Thymus (tissue), 11 donors: ENCODE measurements around the gene ARPP19. TPM values are rescaled to one million over a fixed set of nuclear protein-coding genes. Genes with fewer than 3 reads are reported as not detected.
"Not testable (repeated sequence)": the region's sequence is repeated elsewhere in the genome, so short reads cannot be mapped to it uniquely, and the experiment has no call there.

Experiments used
- DNase-seq, 9 donors: peaks; one replicate each; pipeline ENCODE4 v3.0.0-alpha.2; 2013; ENCODE audit warnings: low spot score in 9 of 9, low read depth in 6 of 9, missing footprints in 1 of 9
- H3K27ac ChIP-seq, 2 donors: one replicate each; pipeline ENCODE4 v1.5.1; 2013; ENCODE audit warnings: control low read depth in 1 of 2, low read depth in 1 of 2, low read length in 1 of 2, mild to moderate bottlenecking in 1 of 2, moderate library complexity in 1 of 2
- H3K27me3 ChIP-seq, 2 donors: one replicate each; pipeline ENCODE4 v1.5.1; 2013; ENCODE audit warnings: low read length in 1 of 2; ENCODE audit not compliant: control insufficient read depth in 2 of 2, insufficient read depth in 1 of 2
- H3K36me3 ChIP-seq, 2 donors: one replicate each; pipeline ENCODE4 v1.5.1; 2013; ENCODE audit warnings: low read length in 1 of 2, mild to moderate bottlenecking in 1 of 2, moderate library complexity in 1 of 2; ENCODE audit not compliant: control insufficient read depth in 2 of 2, insufficient read depth in 2 of 2
- H3K4me1 ChIP-seq, 2 donors: one replicate each; pipeline ENCODE4 v1.5.1; 2013; ENCODE audit warnings: low read length in 2 of 2; ENCODE audit not compliant: control insufficient read depth in 2 of 2, insufficient read depth in 2 of 2
- H3K4me3 ChIP-seq, 2 donors: one replicate each; pipeline ENCODE4 v1.5.1; 2013; ENCODE audit warnings: low read length in 2 of 2, control low read depth in 1 of 2, mild to moderate bottlenecking in 1 of 2
- H3K9me3 ChIP-seq, 2 donors: one replicate each; pipeline ENCODE4 v1.5.1; 2013; ENCODE audit warnings: low read length in 1 of 2, mild to moderate bottlenecking in 1 of 2; ENCODE audit not compliant: control insufficient read depth in 2 of 2, insufficient read depth in 1 of 2
- WGBS: extraction: QIAGEN DNeasy Blood & Tissue Kit; methylation state at CpG from one replicate; pipeline ENCODE4 v1.1.7; 2013; 5-methylcytosine and 5-hydroxymethylcytosine counted together
- polyA plus RNA-seq: library from polyadenylated mRNA; stranded (reverse); fragments of 200-250 nt; gene quantifications from one replicate; pipeline ENCODE4 v1.2.3, GENCODE V29; 2013
- total RNA-seq: library from RNA; stranded (reverse); fragments of 120-200 nt; gene quantifications from one replicate; pipeline ENCODE4 v1.2.4, GENCODE V29; 2013
- donor health status: healthy.

The ARPP19 gene
- total and polyA plus RNA-seq, 2 donors: 48.3 to 72.2 TPM

DNA sequence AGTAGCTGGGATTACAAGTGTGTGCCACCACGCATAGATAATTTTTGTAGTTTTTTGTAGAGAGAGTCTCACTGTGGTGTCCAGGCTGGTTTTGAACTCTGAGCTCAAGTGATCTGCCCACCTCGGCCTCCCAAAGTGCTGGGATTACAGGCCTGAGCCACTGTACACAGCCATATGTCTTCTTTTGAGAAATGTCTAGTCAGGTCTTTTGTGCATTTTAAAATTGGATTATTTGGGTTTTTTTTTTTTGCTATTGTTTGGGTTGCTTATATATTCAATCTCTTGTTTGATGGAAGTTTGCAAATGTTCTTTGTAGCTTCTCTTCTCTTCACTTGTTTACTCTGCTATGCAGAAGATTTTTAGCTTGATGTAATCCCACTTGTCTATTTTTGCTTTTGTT lies 6.2 kb upstream of the ARPP19 start:
- no peaks in the 10 kb centered on the region for H3K36me3 ChIP-seq

DNA sequence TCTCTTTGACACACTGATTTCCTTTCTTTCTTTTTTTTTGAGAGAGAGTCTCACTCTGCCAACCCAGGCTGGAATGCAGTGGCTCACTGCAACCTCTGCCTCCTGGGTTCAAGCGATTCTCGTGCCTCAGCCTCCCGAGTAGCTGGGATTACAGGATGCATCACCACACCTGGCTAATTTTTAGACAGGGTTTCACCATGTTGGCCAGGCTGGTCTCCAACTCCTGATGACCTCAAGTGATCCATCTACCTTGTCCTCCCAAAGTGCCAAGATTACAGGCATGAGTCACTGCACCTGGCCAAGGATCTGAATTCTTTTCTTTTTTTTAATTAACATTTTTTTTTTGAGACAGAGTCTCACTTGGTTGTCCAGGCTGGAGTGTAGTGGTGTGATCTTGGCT lies 5.8 kb upstream of the ARPP19 start:
- not testable (repeated sequence) for H3K4me3 ChIP-seq, H3K9me3 ChIP-seq, H3K4me1 ChIP-seq, H3K27me3 ChIP-seq, H3K36me3 ChIP-seq, H3K27ac ChIP-seq, DNase-seq
- WGBS: 92% methylated on average over 3 of the region's 3 CpGs

More for the DNA sequence above, 6.2 kb upstream of the ARPP19 start:
- DNase-seq: no peak
- no peaks in the 10 kb centered on the region for H3K9me3 ChIP-seq
- no peaks in the 10 kb centered on the region for H3K27me3 ChIP-seq
- H3K4me3 ChIP-seq: no peak overlapping the region
- 99% methylated on average over 2 of the region's 2 CpGs for WGBS
- no peaks in the 10 kb centered on the region for H3K4me1 ChIP-seq
- H3K27ac ChIP-seq: no peak overlapping the region

DNA sequence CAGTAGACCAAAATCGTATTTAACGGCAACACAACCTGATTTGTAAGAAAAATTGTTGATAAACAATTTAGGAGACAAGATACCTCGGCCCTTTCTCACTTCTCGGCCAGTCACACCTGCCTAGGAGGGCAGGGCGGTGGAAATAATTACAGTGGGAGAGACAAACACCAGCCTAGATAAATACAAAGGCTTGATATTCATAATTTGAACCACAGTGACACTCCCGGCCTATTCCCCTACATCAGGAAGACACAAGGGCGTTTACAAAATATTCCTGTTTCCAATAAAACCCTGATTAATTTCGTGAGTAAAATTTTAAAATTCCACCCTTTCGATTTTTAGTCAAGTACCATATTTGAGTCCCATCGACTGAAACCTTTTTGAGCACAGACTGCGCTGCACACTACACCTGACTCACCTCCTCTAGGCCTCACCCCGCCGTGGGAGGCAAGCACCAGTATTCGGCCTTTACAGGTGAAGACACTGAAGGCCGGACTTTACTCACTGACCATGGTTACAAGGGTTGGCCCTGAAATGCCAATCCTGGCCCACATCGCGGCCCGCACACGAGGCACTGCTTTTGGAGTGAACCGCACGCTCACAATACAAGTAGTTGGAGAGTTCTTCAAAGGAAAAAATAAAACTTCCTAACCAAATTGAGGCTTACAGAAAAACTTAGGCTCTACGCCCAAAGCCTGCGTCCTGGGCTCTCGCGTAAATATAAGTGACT lies 794 bp downstream of the ARPP19 start:
- Histone ChIP-seq H3K27me3 (no peaks in the 10 kb centered on the region), H3K27ac (peak overlapping the region; percentile 89 to 90), H3K4me1 (peaks cover 15 to 16% of the 10 kb centered on the region in 2 donors), H3K9me3 (no peaks in the 10 kb centered on the region), H3K4me3 (peak overlapping the region; percentile 67 to 70), H3K36me3 (no peaks in the 10 kb centered on the region)
- peak in 6 of 9 donors; percentile 17 to 41 (median 26) for DNase-seq
- 5% methylated on average over 25 of the region's 25 CpGs for WGBS

DNA sequence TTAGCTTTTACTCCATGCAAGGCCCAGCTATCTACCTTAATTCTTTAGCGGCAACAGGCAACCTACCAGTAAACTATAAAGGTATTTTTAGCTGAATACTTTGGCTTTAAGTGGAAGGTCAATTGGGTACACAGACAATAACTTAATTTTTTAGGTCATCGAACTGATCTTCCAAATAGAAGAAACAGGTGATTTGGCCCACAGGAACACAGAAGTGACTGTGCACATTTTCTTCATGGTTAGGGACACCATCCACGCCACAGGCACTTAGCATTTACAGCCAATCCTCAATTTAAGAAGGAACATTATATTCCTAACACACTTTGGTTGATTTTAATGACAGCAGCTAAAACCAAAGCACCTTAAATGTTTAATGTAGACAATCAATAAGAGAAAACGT lies 1.9 kb downstream of the ARPP19 start:
- Histone ChIP-seq H3K27ac (no peak overlapping the region), H3K4me1 (peaks cover 15 to 16% of the 10 kb centered on the region in 2 donors)
- no peak for DNase-seq

DNA sequence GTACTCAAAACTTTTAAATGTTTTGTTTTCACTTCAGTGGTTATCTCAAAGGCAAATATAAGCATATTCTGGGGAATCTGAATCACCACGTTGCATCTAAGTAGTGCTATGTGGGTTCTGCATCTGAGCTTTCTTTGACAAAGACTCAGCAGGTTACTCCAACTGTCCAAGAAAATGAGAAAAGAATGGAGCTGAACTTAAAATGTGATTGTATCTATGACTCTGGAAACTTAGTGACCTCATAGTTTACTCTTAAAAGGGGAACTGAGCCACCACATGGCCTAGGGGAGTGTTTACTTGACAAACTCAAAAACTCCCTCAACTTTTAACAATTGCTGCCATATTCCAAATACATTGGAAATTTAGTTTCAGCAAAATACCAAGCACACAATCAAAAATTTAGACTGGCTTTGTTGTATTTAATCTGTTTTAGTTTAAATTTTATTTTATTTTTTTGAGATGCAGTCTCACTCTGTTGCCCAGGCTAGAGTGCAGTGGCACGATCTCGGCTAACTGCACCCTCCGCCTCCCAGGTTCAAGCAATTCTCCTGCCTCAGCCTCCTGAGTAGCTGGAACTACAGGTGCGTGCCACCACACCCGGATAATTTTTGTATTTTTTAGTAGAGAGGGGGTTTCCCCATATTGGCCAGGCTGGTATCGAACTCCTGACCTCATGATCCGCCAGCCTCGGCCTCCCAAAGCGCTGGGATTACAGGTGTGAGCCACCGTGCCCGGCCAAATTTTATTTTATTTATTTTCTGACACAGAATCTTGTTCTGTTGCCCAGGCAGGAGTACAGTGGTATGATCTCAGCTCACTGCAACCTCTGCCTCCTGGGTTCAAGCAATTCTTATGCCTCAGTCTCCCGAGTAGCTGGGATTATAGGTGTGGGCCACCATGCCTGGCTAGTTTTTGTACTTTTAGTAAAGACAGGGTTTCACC lies 3.1 kb downstream of the ARPP19 start:
- 94% methylated on average over 13 of the region's 13 CpGs for WGBS
- H3K9me3 ChIP-seq, H3K4me3 ChIP-seq, H3K36me3 ChIP-seq, H3K27me3 ChIP-seq: not testable (repeated sequence)
- DNase-seq: peak in 1 of 9 donors; percentile 21
- Histone ChIP-seq H3K27ac (peak overlapping the region in 1 of 2 donors; percentile 28), H3K4me1 (peaks cover 15 to 16% of the 10 kb centered on the region in 2 donors)

More for the DNA sequence above, 1.9 kb downstream of the ARPP19 start:
- Histone ChIP-seq H3K27me3 (no peaks in the 10 kb centered on the region), H3K4me3 (peak overlapping the region in 1 of 2 donors; percentile 67), H3K9me3 (no peaks in the 10 kb centered on the region), H3K36me3 (no peaks in the 10 kb centered on the region)
- WGBS: 56% methylated on average over 4 of the region's 4 CpGs

DNA sequence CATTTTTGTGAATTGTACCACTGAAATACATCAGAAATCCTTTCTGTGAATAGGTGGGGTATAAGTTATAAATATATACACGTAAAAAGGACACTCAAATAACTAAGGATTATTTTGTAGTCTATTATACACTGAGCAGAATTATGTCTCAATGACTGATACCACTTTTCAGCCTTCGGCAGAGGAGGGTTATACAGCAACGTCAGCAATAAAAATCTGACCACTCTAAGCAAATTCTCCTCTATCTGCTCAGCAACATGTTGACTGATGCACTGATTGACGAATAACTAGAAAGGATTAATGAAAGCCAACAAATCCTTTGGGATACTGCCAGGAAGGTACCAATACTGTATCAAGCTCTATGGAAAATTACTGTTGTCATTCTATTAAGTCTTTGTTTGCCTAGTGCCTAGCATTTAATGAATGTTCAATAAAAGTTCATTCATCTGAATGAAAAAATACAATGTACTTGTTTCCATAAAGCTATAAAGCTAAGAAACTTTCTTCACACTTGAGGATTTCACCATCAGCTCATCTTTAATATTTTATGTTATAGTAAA lies 5.2 kb downstream of the ARPP19 start:
- Histone ChIP-seq H3K9me3 (no peaks in the 10 kb centered on the region), H3K4me3 (no peak overlapping the region), H3K36me3 (no peaks in the 10 kb centered on the region), H3K4me1 (peaks cover 13 to 15% of the 10 kb centered on the region in 2 donors), H3K27me3 (no peaks in the 10 kb centered on the region), H3K27ac (no peak overlapping the region)
- 95% methylated on average over 4 of the region's 4 CpGs for WGBS
- DNase-seq: no peak

DNA sequence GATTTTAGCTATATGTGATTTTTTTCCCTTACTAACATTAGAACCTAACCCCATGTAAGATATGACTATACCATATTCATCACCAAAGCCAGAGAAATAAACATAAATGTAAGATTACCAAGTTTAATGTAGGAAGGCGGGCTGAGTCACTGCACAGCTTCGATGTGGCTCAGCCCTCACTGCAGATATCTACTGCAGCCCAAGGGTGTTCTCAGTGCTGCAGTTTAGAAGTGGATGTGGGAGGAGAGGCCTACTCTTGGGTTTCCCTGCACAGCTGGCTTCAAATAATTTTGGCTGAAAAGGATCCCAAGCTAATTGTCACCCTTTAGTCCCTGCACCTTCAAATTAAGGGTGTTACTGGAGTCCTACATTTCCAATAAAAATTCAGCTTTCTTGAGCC lies 9.3 kb downstream of the ARPP19 start:
- Histone ChIP-seq H3K36me3 (peaks cover 0 to 3% of the 10 kb centered on the region in 2 donors), H3K27me3 (no peaks in the 10 kb centered on the region), H3K9me3 (no peaks in the 10 kb centered on the region), H3K4me3 (no peak overlapping the region), H3K4me1 (no peaks in the 10 kb centered on the region), H3K27ac (no peak overlapping the region)
- no peak for DNase-seq
- WGBS: 92% methylated on average over 2 of the region's 2 CpGs

DNA sequence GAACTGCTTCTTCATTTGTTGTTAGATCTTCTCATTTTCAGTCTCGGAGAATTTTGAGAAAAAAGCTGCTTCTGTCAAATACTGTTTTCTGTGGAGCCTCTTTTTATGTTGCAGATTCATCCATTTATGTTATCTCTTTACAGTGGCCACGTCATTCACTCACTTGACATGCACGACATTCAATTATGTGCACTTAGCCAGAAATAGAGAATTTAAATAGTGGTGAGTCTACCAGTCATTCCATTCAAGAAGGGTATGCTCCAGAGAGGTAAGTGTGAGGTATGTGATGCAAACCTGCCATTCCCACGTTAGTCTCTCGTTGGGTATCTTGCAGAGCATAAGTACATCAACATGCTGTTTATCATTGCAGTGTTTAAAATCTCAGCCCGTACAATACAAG lies 9.8 kb downstream of the ARPP19 start:
- no peaks in the 10 kb centered on the region for H3K9me3 ChIP-seq
- DNase-seq: no peak
- no peak overlapping the region for H3K4me3 ChIP-seq
- peaks cover 0 to 5% of the 10 kb centered on the region in 2 donors for H3K36me3 ChIP-seq
- no peaks in the 10 kb centered on the region for H3K27me3 ChIP-seq
- 95% methylated on average over 6 of the region's 6 CpGs for WGBS
- H3K27ac ChIP-seq: no peak overlapping the region
- H3K4me1 ChIP-seq: no peaks in the 10 kb centered on the region

DNA sequence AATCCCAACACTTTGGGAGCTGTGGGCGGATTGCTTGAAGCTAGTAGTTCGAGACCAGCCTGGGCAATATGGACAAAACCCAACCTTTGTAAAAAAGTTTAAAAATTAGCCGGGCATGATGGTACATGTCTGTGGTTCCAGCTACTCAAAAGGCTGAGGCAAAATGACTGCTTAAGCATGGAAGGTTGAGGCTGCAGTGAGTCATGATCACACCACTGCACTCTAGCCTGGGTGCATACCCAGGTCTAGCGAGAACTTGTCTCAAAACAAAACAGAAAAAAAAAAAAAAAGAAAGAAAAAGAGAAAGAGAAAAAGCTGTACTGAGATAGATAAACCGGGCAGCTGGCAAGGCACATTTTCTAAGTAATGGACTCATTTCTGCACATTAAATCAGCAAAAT lies 10.6 kb downstream of the ARPP19 start:
- DNase-seq: no peak
- Histone ChIP-seq H3K4me1 (no peaks in the 10 kb centered on the region), H3K9me3 (no peaks in the 10 kb centered on the region), H3K36me3 (peaks cover 0 to 12% of the 10 kb centered on the region in 2 donors), H3K27me3 (no peaks in the 10 kb centered on the region), H3K27ac (no peak overlapping the region), H3K4me3 (no peak overlapping the region)
- WGBS: 91% methylated on average over 5 of the region's 5 CpGs
